ENCODE results near the gene HTRA1. TPM values are rescaled to one million over a fixed set of nuclear protein-coding genes. Genes with fewer than 3 reads are reported as not detected.
A peak's percentile ranks its signal among the peaks of the same experiment; 100 is the strongest.

The HTRA1 gene
- total and polyA plus RNA-seq, 10 of the 15 experiments (the other 5 are each of a cell fraction or from before 2014, with no cell fraction given), result 0.13 TPM; not detected in 9

DNA sequence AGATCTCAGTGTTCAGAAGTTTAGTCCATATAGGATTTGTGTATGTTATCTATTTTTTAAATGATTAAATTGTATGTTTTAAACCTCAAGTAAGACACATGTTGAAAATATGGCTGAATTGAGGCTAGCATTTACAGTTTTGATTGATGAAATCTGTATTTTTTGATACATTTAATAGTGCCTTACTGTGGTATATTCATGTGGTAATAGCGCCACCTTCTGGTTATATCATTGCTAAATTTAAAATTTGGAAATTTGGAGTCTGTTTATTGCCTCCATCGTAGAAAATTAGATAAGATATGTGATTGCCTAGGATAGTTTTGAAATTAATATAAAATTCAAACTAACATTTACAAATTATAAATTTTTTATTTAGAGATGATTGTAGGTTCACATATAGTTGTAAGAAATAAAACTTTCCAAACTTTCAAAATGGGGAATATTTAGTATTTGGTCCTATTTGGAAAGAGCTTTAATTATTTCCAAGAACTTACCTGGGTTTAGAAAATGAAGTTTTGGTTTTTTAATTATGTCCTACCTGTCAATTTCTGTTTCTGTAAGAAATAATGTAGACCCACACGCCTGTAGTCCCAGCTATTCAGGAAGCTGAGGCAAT, 26.0 kb upstream of the HTRA1 start (continued):
- TF ChIP-seq, protein P1, sequence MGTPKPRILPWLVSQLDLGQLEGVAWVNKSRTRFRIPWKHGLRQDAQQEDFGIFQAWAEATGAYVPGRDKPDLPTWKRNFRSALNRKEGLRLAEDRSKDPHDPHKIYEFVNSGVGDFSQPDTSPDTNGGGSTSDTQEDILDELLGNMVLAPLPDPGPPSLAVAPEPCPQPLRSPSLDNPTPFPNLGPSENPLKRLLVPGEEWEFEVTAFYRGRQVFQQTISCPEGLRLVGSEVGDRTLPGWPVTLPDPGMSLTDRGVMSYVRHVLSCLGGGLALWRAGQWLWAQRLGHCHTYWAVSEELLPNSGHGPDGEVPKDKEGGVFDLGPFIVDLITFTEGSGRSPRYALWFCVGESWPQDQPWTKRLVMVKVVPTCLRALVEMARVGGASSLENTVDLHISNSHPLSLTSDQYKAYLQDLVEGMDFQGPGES (IDR thresholded peaks at IDR 0.05), result no peak
- TF ChIP-seq HDGF (IDR thresholded peaks at IDR 0.05), result no peak
- no peak for TF ChIP-seq ZBED1 (IDR thresholded peaks at IDR 0.05; ENCODE audit: borderline replicate concordance)
- TF ChIP-seq, protein P2, sequence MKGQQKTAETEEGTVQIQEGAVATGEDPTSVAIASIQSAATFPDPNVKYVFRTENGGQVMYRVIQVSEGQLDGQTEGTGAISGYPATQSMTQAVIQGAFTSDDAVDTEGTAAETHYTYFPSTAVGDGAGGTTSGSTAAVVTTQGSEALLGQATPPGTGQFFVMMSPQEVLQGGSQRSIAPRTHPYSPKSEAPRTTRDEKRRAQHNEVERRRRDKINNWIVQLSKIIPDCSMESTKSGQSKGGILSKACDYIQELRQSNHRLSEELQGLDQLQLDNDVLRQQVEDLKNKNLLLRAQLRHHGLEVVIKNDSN (IDR thresholded peaks at IDR 0.05; ENCODE audit: borderline replicate concordance, extremely low read length, insufficient read depth, low read depth, low read length), result no peak
- no peak for TF ChIP-seq CEBPB (IDR thresholded peaks at IDR 0.05; ENCODE audit: borderline replicate concordance in 1 of 2, low read depth in 2 of 2, low read length in 2 of 2)
- TF ChIP-seq, protein P3, sequence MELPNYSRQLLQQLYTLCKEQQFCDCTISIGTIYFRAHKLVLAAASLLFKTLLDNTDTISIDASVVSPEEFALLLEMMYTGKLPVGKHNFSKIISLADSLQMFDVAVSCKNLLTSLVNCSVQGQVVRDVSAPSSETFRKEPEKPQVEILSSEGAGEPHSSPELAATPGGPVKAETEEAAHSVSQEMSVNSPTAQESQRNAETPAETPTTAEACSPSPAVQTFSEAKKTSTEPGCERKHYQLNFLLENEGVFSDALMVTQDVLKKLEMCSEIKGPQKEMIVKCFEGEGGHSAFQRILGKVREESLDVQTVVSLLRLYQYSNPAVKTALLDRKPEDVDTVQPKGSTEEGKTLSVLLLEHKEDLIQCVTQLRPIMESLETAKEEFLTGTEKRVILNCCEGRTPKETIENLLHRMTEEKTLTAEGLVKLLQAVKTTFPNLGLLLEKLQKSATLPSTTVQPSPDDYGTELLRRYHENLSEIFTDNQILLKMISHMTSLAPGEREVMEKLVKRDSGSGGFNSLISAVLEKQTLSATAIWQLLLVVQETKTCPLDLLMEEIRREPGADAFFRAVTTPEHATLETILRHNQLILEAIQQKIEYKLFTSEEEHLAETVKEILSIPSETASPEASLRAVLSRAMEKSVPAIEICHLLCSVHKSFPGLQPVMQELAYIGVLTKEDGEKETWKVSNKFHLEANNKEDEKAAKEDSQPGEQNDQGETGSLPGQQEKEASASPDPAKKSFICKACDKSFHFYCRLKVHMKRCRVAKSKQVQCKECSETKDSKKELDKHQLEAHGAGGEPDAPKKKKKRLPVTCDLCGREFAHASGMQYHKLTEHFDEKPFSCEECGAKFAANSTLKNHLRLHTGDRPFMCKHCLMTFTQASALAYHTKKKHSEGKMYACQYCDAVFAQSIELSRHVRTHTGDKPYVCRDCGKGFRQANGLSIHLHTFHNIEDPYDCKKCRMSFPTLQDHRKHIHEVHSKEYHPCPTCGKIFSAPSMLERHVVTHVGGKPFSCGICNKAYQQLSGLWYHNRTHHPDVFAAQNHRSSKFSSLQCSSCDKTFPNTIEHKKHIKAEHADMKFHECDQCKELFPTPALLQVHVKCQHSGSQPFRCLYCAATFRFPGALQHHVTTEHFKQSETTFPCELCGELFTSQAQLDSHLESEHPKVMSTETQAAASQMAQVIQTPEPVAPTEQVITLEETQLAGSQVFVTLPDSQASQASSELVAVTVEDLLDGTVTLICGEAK (IDR thresholded peaks at IDR 0.05; ENCODE audit: borderline replicate concordance), result no peak
- TF ChIP-seq, protein P4, sequence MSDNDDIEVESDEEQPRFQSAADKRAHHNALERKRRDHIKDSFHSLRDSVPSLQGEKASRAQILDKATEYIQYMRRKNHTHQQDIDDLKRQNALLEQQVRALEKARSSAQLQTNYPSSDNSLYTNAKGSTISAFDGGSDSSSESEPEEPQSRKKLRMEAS (IDR thresholded peaks at IDR 0.05; ENCODE audit: low read depth, low read length), result no peak
- peak; percentile 86 for TF ChIP-seq SMC3 (IDR thresholded peaks at IDR 0.05; ENCODE audit: borderline replicate concordance, low read length)

All from GM12878 (cell line).